ENCODE results near the gene GALE. TPM values are rescaled to one million over a fixed set of nuclear protein-coding genes. Genes with fewer than 3 reads are reported as not detected.

The GALE gene
- total and polyA plus RNA-seq, 2 of the 13 experiments (the other 11 are each of a cell fraction or from before 2014, with no cell fraction given), result 85.2 to 88.4 TPM

DNA sequence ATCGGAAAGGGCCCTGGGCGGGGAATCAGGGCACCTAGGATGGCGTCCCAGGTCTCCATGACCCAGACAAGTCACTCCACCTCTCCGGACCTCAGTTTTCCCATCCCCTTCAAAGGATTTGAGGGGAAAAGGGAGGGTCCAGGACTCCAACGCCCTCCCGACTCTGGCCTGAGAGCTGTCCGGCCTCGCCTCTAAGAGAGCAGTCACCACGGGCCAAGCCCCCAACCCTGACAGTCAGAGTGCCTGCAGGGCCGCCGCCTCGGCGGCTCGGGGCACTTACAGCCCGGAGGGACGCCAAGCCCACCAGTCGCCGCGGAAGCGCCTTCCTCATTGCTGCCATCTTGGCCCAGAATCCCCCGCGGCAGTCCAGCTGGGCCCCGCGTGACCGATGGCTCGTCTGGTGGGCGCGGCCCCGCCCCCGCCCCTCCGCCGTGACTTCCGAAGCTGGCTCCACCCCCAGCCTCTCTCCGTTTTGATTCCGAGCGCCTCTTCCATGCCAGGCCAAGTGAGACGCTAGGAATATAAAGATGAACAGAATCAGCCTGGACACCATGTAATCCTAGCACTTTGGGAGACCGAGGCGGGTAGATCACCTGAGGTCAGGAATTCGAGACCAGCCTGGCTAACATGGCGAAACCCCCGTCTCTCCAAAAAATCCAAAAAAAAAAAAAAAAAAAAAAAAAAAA is 24.7 kb upstream of the GALE start, which contains the start of gene HMGCL (continued):
- peak; percentile 21; the same call in 1 of the 2 replicates for TF ChIP-seq ZNF281 (CRISPR knock-in tag; IDR thresholded peaks at IDR 0.05; ENCODE audit: borderline replicate concordance)
- peak; percentile 47 for TF ChIP-seq ZFP1 (CRISPR knock-in tag; IDR thresholded peaks at IDR 0.05)
- TF ChIP-seq ZNF879 (CRISPR knock-in tag; IDR thresholded peaks at IDR 0.05), result no peak
- TF ChIP-seq SP1 (IDR thresholded peaks at IDR 0.05), result no peak
- peak; percentile 77 for TF ChIP-seq SP1 (CRISPR knock-in tag; IDR thresholded peaks at IDR 0.05)
- peak; percentile 96 for TF ChIP-seq TFE3 (CRISPR knock-in tag; IDR thresholded peaks at IDR 0.05)
- TF ChIP-seq ZNF317 (CRISPR knock-in tag; IDR thresholded peaks at IDR 0.05), result peak; percentile 58; the same call in 1 of the 2 replicates
- TF ChIP-seq FOSL2 (CRISPR knock-in tag; IDR thresholded peaks at IDR 0.05), result peak; percentile 51
- peak; percentile 31; the same call in 1 of the 2 replicates for TF ChIP-seq ATF2 (CRISPR knock-in tag; IDR thresholded peaks at IDR 0.05)
- peak; percentile 80; the same call in 1 of the 2 replicates for TF ChIP-seq MXD3 (CRISPR knock-in tag; IDR thresholded peaks at IDR 0.05)
- TF ChIP-seq ZNF749 (CRISPR knock-in tag; IDR thresholded peaks at IDR 0.05; ENCODE audit: borderline replicate concordance), result 0 out of 2 replicates have a peak, but pooled peaks have one; percentile 56
- TF ChIP-seq, protein P1, sequence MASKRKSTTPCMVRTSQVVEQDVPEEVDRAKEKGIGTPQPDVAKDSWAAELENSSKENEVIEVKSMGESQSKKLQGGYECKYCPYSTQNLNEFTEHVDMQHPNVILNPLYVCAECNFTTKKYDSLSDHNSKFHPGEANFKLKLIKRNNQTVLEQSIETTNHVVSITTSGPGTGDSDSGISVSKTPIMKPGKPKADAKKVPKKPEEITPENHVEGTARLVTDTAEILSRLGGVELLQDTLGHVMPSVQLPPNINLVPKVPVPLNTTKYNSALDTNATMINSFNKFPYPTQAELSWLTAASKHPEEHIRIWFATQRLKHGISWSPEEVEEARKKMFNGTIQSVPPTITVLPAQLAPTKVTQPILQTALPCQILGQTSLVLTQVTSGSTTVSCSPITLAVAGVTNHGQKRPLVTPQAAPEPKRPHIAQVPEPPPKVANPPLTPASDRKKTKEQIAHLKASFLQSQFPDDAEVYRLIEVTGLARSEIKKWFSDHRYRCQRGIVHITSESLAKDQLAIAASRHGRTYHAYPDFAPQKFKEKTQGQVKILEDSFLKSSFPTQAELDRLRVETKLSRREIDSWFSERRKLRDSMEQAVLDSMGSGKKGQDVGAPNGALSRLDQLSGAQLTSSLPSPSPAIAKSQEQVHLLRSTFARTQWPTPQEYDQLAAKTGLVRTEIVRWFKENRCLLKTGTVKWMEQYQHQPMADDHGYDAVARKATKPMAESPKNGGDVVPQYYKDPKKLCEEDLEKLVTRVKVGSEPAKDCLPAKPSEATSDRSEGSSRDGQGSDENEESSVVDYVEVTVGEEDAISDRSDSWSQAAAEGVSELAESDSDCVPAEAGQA (IDR thresholded peaks at IDR 0.05; ENCODE audit: low read depth), result peak; percentile 85
- TF ChIP-seq, protein P1 (CRISPR knock-in tag; IDR thresholded peaks at IDR 0.05; ENCODE audit: borderline replicate concordance), result 0 out of 2 replicates have a peak, but pooled peaks have one; percentile 44
- peak; percentile 55; the same call in 1 of the 2 replicates for TF ChIP-seq SNAI1 (CRISPR knock-in tag; IDR thresholded peaks at IDR 0.05; ENCODE audit: borderline replicate concordance)
- TF ChIP-seq AGO1 (IDR thresholded peaks at IDR 0.05; ENCODE audit: low read depth, low read length, poor library complexity, severe bottlenecking), result peak; percentile 47
- no peak for TF ChIP-seq MBNL3 (CRISPR knock-in tag; conservative IDR thresholded peaks at IDR 0.05)
